GM23338 (cell line): Measurements from ENCODE around the gene KCNMB4. TPM values are rescaled to one million over a fixed set of nuclear protein-coding genes. Genes with fewer than 3 reads are reported as not detected.

Experiments used
- EZH2phosphoT487 ChIP-seq: fragments of 200-600 bp; sonication (generic); IDR thresholded peaks from one replicate; pipeline ENCODE4 v1.8.1; 2018; ENCODE audit warnings: antibody characterized with exemption; ENCODE audit not compliant: unreplicated experiment
- NANOG ChIP-seq: IDR thresholded peaks from 2 replicates; pipeline ENCODE4 v1.6.1; 2016; ENCODE audit warnings: antibody characterized with exemption, borderline replicate concordance
- STAT1 ChIP-seq: IDR thresholded peaks from one replicate; pipeline ENCODE4 v1.6.1; 2016; ENCODE audit warnings: antibody characterized with exemption; ENCODE audit not compliant: unreplicated experiment
- ZNF114 ChIP-seq: fragments of 250-450 bp; sonication (Bioruptor Pico); IDR thresholded peaks from 2 replicates; pipeline ENCODE4 v1.5.0; 2020; ENCODE audit warnings: mild to moderate bottlenecking, moderate library complexity
- polyA plus RNA-seq: library from polyadenylated mRNA; unstranded; fragments of >200 nt; fragmentation: Nextera tagmentation; extraction: Ambion mirVana; gene quantifications from 2 replicates; pipeline ENCODE4 v1.2.1, GENCODE V29; 2016
- total RNA-seq: library from RNA; depleted of rRNA; stranded (reverse); fragments of >200 nt; shearing (Covaris generic); gene quantifications from 2 replicates; pipeline ENCODE4 v1.2.3, GENCODE V29; 2014
- TF ChIP-seq, protein P1 (sequence below): fragments of 250-450 bp; sonication (Bioruptor Pico); IDR thresholded peaks from 2 replicates; pipeline ENCODE4 v1.5.0; 2020; ENCODE audit warnings: mild to moderate bottlenecking, moderate library complexity
- TF ChIP-seq, protein P2 (sequence below): IDR thresholded peaks from one replicate; pipeline ENCODE4 v1.6.1; 2018; ENCODE audit warnings: antibody characterized with exemption; ENCODE audit not compliant: unreplicated experiment

The KCNMB4 gene
- total and polyA plus RNA-seq, 2 experiments from 2014 or later: 9.4 to 14.7 TPM

DNA sequence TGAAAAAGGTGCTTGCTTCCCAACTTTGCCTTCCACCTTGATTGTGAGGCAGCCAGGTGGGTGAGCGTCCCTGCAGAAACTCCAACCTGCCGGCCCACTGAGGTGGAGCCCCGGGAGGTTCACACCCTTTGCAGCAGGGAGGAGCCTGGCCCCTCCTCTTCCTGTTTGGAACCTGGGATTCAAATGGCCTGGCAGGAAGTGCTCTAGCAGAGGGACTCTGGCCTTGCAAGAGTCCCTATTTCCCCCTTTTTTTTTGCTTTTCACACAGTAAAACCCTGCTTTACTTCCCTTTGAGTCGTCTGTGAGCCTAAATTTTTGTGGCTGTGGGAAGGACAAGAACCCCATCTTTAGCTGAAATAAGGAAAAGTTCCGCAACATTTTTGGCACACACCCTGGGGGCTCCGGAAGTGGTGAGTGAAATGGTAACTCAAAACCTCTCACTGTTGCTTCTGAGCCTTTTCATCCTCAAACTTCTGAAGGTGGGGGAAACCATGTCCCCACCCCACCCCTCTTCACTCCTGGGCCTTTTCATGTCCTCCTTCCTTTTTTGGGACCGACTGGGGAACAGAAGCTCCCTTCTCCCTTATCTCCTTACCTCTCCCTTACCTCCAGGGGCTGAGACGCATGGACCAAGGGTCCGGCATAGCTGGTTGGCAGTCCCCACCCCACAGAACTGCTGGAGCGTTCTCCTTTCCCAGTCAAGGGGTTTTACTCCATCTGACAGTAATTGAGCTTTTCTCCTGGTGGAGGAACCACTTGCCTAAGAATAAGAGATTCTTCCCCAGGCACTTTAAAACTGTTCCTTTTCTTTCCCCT is 102.0 kb downstream of the KCNMB4 start (continued):
- TF ChIP-seq, protein P1, sequence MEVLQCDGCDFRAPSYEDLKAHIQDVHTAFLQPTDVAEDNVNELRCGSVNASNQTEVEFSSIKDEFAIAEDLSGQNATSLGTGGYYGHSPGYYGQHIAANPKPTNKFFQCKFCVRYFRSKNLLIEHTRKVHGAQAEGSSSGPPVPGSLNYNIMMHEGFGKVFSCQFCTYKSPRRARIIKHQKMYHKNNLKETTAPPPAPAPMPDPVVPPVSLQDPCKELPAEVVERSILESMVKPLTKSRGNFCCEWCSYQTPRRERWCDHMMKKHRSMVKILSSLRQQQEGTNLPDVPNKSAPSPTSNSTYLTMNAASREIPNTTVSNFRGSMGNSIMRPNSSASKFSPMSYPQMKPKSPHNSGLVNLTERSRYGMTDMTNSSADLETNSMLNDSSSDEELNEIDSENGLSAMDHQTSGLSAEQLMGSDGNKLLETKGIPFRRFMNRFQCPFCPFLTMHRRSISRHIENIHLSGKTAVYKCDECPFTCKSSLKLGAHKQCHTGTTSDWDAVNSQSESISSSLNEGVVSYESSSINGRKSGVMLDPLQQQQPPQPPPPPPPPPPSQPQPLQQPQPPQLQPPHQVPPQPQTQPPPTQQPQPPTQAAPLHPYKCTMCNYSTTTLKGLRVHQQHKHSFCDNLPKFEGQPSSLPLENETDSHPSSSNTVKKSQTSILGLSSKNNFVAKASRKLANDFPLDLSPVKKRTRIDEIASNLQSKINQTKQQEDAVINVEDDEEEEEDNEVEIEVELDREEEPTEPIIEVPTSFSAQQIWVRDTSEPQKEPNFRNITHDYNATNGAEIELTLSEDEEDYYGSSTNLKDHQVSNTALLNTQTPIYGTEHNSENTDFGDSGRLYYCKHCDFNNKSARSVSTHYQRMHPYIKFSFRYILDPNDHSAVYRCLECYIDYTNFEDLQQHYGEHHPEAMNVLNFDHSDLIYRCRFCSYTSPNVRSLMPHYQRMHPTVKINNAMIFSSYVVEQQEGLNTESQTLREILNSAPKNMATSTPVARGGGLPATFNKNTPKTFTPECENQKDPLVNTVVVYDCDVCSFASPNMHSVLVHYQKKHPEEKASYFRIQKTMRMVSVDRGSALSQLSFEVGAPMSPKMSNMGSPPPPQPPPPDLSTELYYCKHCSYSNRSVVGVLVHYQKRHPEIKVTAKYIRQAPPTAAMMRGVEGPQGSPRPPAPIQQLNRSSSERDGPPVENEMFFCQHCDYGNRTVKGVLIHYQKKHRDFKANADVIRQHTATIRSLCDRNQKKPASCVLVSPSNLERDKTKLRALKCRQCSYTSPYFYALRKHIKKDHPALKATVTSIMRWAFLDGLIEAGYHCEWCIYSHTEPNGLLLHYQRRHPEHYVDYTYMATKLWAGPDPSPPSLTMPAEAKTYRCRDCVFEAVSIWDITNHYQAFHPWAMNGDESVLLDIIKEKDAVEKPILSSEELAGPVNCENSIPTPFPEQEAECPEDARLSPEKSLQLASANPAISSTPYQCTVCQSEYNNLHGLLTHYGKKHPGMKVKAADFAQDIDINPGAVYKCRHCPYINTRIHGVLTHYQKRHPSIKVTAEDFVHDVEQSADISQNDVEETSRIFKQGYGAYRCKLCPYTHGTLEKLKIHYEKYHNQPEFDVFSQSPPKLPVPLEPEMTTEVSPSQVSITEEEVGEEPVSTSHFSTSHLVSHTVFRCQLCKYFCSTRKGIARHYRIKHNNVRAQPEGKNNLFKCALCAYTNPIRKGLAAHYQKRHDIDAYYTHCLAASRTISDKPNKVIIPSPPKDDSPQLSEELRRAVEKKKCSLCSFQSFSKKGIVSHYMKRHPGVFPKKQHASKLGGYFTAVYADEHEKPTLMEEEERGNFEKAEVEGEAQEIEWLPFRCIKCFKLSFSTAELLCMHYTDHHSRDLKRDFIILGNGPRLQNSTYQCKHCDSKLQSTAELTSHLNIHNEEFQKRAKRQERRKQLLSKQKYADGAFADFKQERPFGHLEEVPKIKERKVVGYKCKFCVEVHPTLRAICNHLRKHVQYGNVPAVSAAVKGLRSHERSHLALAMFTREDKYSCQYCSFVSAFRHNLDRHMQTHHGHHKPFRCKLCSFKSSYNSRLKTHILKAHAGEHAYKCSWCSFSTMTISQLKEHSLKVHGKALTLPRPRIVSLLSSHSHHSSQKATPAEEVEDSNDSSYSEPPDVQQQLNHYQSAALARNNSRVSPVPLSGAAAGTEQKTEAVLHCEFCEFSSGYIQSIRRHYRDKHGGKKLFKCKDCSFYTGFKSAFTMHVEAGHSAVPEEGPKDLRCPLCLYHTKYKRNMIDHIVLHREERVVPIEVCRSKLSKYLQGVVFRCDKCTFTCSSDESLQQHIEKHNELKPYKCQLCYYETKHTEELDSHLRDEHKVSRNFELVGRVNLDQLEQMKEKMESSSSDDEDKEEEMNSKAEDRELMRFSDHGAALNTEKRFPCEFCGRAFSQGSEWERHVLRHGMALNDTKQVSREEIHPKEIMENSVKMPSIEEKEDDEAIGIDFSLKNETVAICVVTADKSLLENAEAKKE (CRISPR knock-in tag): no peak
- TF ChIP-seq NANOG (no peak), STAT1 (no peak), ZNF114 (CRISPR knock-in tag) (no peak), EZH2phosphoT487 (no peak)
- TF ChIP-seq, protein P2, sequence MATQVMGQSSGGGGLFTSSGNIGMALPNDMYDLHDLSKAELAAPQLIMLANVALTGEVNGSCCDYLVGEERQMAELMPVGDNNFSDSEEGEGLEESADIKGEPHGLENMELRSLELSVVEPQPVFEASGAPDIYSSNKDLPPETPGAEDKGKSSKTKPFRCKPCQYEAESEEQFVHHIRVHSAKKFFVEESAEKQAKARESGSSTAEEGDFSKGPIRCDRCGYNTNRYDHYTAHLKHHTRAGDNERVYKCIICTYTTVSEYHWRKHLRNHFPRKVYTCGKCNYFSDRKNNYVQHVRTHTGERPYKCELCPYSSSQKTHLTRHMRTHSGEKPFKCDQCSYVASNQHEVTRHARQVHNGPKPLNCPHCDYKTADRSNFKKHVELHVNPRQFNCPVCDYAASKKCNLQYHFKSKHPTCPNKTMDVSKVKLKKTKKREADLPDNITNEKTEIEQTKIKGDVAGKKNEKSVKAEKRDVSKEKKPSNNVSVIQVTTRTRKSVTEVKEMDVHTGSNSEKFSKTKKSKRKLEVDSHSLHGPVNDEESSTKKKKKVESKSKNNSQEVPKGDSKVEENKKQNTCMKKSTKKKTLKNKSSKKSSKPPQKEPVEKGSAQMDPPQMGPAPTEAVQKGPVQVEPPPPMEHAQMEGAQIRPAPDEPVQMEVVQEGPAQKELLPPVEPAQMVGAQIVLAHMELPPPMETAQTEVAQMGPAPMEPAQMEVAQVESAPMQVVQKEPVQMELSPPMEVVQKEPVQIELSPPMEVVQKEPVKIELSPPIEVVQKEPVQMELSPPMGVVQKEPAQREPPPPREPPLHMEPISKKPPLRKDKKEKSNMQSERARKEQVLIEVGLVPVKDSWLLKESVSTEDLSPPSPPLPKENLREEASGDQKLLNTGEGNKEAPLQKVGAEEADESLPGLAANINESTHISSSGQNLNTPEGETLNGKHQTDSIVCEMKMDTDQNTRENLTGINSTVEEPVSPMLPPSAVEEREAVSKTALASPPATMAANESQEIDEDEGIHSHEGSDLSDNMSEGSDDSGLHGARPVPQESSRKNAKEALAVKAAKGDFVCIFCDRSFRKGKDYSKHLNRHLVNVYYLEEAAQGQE: no peak
